ENCODE data around the gene BLOC1S5. TPM values are rescaled to one million over a fixed set of nuclear protein-coding genes. Genes with fewer than 3 reads are reported as not detected.

Gene BLOC1S5
- total RNA-seq, 4 donors from 2014 or later, result 10.7 to 15.3 (median 11.6) TPM

DNA sequence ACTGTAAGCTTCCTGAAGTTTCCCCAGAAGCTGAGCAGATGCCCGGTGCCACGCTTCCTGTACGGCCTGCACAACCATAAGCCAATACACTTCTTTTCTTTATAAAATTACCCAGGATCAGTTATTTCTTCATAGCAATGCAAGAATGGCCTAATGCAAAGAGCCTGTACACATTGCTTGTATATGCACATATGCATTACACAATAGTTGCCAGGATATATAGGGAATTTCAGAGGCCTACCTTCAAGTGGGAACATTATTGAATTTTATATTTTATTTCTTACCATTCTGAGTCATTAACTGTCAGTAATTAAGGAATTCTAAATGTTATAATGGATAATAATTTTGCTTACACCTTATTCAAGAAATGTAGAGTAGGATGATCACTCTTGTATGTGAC, 93.6 kb downstream of the BLOC1S5 start:
- H3K27me3 ChIP-seq, result no peaks in the 10 kb centered on the region
- 88 to 97% methylated on average over 3 of the region's 3 CpGs for WGBS, 2 donors
- peaks cover 0 to 6% (median 0%) of the 10 kb centered on the region in 4 donors for H3K9me3 ChIP-seq
- no peak overlapping the region for H3K4me3 ChIP-seq
- no peak for TF ChIP-seq EP300 (IDR thresholded peaks at IDR 0.05)
- no peak for TF ChIP-seq CTCF (IDR thresholded peaks at IDR 0.05)
- no peak for TF ChIP-seq POLR2A (IDR thresholded peaks at IDR 0.05)
- peaks cover 0 to 9% (median 5%) of the 10 kb centered on the region in 4 donors for H3K4me1 ChIP-seq
- H3K27ac ChIP-seq, result no peak overlapping the region
- no peaks in the 10 kb centered on the region for H3K36me3 ChIP-seq
- DNase-seq (ENCODE audit: low spot score in 2 of 2), result no peak

Other genes with a start within 250 kb of the BLOC1S5 start
- 100 to 1,000 TPM in 3 of 4 donors, 10 to 100 TPM in 1; 85.0 to 137 (median 110) TPM for gene TXNDC5, start 153.6 kb downstream of the BLOC1S5 start, total RNA-seq
- gene EEF1E1, start 38.2 kb upstream of the BLOC1S5 start, total RNA-seq, result 10 to 100 TPM; 14.7 to 44.1 (median 20.5) TPM

Measured in tibial nerve (tissue), 4 donors.